ENCODE results near the gene ROBO2.

The ROBO2 gene

GRCh38 chr3:77052733-77053670, 13.1 kb downstream of the ROBO2 start:
- no peak for DNase-seq (ENCODE audit: low read depth in 2 of 2)

- DNase-seq (ENCODE audit: low read depth in 2 of 2) = no peak
Measured at GRCh38 chr3:77053795-77054194, 13.9 kb downstream of the ROBO2 start.

DNA sequence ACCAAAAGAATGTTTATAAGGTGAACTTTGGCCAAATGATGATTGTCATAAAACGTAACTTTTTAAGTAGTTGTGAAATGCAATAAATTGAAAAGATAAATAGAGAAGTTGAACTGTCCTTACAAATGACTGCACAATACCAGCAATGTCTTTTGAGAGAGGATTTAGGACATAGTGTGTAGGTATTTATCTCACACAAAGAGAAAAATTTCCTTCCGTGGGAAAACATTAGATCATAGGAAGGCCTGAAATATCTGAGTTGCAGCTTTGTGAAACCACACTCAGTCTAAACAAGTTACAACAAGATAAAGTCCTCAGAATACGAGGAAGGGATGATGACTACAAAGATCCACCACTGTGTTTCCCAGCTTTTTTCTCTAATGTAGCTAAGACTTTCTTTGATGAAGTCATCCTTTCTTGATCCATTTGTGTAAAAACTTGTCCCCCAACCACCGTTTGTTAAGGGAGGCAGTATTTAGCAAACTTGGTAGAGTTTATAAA, 16.0 kb downstream of the ROBO2 start:
- no peak for DNase-seq (ENCODE audit: low read depth in 2 of 2)

DNA sequence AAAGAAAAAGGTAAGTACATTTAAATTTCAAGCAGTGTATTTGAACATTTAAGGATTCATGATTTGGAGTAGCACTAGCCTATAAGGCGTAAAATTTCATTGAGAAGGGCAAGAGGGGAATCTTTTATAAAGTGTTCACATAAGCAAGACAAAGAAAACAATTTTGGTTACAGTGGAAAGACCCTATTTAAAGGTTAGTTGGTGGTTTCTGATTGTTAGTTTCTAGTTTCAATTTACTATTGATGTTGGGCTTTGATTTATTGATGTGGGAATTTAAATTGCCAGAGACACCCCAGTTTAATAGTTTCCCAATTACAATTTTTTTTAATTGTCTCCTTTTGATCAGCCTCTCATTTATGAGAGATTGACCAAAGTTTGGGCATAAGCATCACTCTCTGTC, 19.5 kb downstream of the ROBO2 start:
- DNase-seq (ENCODE audit: low read depth in 2 of 2) = no peak

- no peak for DNase-seq (ENCODE audit: low read depth in 2 of 2)
Measured at GRCh38 chr3:77063423-77063822, 23.5 kb downstream of the ROBO2 start.

DNA sequence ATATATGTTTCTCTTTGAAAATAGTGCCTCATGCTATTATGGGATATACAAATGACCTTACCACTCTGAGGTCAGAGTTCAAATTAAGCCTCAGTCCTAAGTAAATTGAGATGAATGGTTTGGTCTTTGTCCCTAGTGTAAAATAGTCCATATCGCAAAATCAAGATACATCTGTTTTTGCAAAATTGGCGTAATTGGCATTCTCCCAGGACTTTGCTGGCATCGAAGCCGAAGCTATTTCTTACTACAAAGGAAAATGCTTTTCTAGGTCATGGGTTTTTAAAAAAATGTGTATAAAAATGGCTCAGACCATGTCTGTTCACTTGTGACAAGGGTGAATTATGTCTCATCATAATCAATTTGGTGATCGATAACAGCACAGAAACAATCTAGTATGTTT, 25.9 kb downstream of the ROBO2 start:
- no peak for DNase-seq (ENCODE audit: low read depth in 2 of 2)

DNA sequence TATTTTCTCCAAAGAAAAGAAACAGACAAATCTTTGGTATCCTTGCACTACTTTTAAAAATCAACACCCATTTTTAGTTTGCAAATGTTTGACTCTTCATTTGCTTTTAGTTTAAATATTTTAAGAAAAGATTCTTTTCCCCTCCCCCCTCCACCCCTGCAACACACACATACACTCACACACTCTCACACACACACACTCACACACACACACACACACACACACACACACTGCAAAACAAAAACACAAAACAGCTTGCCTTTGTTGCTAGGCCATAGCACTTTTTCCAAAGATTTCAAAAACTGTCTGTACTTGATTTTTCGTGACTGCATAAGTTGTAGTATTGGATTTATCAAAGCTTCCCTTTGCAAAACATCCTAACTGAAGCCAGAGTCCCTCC, 26.9 kb downstream of the ROBO2 start:
- no peak for DNase-seq (ENCODE audit: low read depth in 2 of 2)

- no peak for DNase-seq (ENCODE audit: low read depth in 2 of 2)
Measured at GRCh38 chr3:77068808-77069207, 28.9 kb downstream of the ROBO2 start.

DNA sequence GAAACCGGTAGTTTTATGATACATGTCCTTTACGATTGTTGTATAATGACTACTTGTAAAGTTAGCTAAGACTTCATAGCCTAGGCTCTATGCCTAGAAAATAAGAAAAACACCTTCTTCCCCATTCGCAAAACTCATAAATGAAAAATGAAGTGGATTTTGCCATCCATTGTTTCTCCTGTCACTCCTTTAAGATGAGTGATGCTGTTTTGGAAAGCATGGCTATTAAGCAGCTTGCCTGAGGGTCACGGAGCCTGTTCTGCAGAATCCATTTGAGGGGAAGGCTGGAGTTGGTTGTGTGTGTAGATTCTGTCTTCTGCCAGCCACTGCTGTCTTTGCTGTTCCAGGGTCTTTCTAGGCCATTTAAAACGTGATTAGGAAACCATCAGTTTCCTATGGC, 31.5 kb downstream of the ROBO2 start:
- no peak for DNase-seq (ENCODE audit: low read depth in 2 of 2)

- DNase-seq (ENCODE audit: low read depth in 2 of 2) = no peak
Measured at GRCh38 chr3:77071809-77072208, 31.9 kb downstream of the ROBO2 start.

- no peak for DNase-seq (ENCODE audit: low read depth in 2 of 2)
Measured at GRCh38 chr3:77072232-77072631, 32.3 kb downstream of the ROBO2 start.

DNA sequence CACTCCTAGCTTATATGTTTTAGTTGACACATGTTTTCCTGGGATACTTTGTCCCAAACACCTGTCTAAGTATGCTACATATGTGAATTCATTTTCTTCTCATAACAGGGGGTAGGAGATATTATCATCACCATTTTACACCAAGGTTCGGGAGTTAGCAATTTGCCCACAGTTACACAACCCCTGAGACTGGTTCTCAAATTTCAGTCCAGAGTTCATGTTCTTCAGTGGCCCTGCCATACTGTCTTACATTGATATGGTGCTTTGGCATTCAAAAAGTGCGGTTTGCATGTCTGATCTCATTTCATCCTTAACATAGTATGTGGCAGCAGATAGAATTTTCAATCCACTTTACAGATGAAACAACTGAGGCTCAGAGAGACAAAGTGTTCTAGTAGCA, 38.4 kb downstream of the ROBO2 start:
- DNase-seq (ENCODE audit: low read depth in 2 of 2) = no peak

DNA sequence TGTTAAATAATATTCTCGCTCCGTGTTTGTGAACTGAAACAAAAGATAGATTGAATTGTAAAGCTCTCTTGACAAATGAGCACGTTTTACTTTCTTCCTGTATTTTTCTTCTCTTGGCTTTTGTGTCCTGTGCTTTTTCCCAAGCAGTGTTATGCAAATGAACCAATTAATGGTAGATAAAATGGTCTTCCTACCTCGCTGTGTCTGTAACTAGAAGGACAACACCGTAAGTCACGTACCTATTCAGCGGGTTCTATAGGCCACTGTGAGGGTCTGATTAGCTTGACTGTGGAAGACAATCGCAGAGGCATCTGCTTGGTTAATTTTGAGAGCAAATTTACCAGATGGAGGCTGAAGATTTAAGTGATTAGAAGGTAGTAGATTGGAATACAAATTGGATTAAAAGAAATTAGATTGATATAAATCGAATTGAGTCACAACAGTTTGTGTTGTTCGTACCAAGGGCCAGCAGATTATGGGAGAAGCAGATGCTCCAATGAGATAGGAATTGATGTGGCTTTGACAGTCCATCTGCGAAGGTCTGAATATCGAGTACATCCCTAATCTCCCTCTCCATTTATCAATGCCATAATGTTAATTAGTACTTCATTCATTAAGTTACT, 40.2 kb downstream of the ROBO2 start:
- DNase-seq (ENCODE audit: low read depth in 2 of 2) = no peak

DNA sequence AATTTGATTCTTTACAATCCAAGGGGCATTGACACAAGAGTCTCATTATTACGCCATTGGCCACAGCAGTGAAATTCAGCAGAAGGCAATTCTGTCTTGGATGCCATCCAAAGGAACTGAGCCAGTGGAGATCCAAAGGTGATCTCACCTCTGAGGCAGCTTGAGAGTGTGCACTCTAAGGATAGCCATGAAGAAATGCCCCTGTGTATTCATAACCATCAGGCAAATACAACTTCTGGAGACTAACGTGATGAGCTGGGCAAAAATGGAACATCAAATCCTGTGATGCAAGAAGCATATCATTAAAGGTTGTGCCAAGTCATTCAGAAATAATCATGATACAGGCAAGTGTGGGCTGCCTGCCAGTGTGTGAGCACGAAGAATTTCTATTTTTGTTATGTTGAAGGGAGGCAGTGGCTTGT, 41.4 kb downstream of the ROBO2 start:
- no peak for DNase-seq (ENCODE audit: low read depth in 2 of 2)

- DNase-seq (ENCODE audit: low read depth in 2 of 2) = no peak
Measured at GRCh38 chr3:77084511-77084910, 44.6 kb downstream of the ROBO2 start.

GRCh38 chr3:77086408-77086807, 46.5 kb downstream of the ROBO2 start:
- no peak for DNase-seq (ENCODE audit: low read depth in 2 of 2)

DNA sequence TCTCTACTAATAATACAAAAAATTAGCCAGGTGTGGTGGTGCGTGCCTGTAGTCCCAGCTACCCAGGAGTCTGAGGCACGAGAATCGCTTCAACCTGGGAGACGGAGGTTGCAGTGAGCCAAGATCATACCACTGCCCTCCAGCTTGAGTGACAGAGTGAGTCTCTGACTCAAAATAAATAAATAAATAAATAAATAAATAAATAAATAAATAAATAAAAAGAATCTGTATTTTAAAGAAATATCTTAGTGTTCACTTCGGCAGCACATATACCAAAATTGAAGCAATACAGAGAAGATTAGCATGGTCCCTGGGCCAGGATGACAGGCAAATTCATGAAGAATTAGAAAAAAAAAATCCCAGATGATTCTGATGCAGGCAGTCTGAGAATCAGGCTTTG, 51.9 kb downstream of the ROBO2 start:
- DNase-seq (ENCODE audit: low read depth in 2 of 2) = no peak

DNA sequence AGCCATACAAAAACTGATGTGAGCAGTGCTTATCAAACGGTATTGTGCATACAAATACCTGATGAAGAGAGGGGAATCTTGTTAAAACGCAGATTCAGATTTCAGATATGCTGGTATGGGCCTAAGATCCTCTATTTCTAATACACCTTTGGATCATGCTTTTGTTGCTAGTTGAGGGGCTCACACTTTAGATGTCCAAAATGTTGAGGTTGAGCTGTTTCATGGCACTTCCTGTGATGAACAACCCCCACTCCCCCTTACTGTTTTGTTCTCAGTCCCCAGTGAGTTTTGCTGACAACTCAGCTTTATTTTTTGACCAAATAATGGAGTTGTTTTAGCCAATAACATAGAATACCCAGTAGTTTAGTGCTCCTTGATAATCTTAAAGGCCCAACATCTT, 53.2 kb downstream of the ROBO2 start:
- DNase-seq (ENCODE audit: low read depth in 2 of 2) = no peak

GRCh38 chr3:77096145-77096544, 56.2 kb downstream of the ROBO2 start:
- DNase-seq (ENCODE audit: low read depth in 2 of 2) = no peak

DNA sequence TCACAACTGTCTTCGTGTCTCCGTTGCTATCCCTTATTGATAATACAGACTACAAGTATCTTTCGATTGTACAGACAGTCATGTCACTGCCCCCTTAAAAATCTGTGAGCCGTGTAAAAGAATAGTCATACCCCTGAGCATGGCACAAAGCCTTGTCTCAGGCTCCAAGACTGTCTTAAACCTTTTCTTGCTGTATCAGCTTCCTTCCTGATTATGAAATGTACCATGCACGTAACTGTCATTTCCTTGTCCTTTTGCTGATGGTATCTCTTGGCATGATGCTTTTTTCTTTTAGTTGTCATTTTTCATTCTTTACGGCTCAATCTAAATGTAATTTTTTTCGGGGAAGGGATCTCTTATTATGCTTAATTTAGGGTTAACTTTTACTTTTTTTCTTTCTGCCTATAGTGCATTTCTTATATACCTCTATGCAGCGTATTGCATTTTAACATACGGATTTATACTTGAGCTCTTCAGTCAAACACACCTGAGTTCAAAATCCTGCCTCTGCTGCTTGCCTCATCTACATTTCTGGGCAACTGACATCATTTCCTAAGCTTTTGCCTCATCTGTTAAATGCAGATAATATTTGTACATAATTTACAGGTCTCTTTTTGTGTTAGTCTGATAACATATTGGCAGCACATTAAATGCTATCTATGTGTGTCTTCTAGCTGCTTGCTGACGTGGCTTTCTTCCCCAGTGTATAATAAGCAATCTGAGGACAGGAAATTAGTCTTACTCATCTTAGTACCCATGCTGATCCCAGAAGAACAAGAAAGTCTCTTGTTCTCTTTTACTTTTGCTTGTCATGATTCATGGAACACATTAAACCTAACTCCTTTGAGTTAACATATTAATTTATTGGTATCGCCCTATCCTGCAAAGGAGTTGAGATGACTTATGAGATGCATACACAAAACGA, 57.3 kb downstream of the ROBO2 start:
- DNase-seq (ENCODE audit: low read depth in 2 of 2) = no peak

DNA sequence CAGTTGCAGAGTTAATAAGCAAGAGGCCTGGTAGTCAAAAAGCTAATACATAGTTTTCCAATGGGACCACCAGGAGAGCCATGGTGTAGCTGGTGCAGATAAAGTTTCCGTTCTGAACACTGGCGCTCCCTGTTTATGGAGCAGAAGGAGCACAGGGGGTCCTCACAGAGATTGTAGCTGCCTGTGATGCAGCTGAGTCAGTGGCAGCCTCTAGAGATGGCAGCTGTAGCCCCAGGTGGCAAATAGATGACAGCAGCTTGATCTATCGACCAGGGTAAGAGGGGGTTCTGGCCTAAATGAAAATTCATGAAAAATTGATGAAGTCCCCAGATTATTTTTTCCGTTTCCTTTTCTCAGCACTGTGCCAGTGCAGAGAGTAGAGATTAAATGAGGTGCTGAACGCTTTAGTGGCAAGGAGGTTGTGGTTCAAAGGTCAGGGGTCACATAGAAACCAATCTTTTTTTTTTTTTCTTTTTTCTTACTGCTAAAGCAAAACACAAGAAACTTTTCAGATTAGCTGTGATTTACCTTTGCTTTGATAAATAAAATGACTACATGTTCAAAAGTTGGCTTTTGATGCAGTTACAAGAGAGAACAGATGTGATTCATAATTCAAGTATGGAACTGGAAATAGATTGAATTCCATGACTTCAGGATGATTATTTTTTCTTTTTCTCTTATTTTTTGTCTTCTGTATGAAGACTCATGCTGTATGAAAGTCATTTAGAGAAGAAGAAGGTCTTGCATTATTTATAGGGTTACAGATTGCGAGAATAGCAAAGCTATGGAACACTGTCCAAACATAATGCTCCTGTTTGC, 63.3 kb downstream of the ROBO2 start:
- no peak for DNase-seq (ENCODE audit: low read depth in 2 of 2)
